Keratinocyte (primary cell): ENCODE measurements around the gene RNPEPL1. TPM values are rescaled to one million over a fixed set of nuclear protein-coding genes. Genes with fewer than 3 reads are reported as not detected.

Experiments used
- DNase-seq: peaks from one replicate; pipeline ENCODE4 v3.0.0-alpha.2; 2011; ENCODE audit warnings: low read depth, missing footprints, low spot score
- FAIRE-seq: peaks from 2 replicates; lab custom pipeline; 2011; peaks lifted over from hg19 to GRCh38; lab: Jason Lieb, UNC
- H2AFZ ChIP-seq: 2 replicates; pipeline ENCODE4 v1.6.0; 2012; ENCODE audit warnings: low read length, control low read depth, inconsistent platforms; ENCODE audit not compliant: control insufficient read depth
- H3K27ac ChIP-seq: 2 replicates; pipeline ENCODE4 v1.5.1; 2011; ENCODE audit warnings: low read length; ENCODE audit not compliant: control insufficient read depth, insufficient read depth
- H3K27me3 ChIP-seq: 3 replicates; pipeline ENCODE4 v1.6.0; 2011; ENCODE audit warnings: low read length; ENCODE audit not compliant: control insufficient read depth, insufficient read depth; ENCODE audit errors: extremely low read depth
- H3K36me3 ChIP-seq, 2 experiments: 2 replicates in 1 of 2; 3 replicates in 1 of 2; pipeline ENCODE4 v1.5.1; 2011; ENCODE audit warnings: low read length in 2 of 2, mild to moderate bottlenecking in 1 of 2; ENCODE audit not compliant: control insufficient read depth in 2 of 2, insufficient read depth in 2 of 2; ENCODE audit errors: extremely low read depth in 1 of 2
- H3K4me1 ChIP-seq: 3 replicates; pipeline ENCODE4 v1.5.1; 2011; ENCODE audit warnings: low read length; ENCODE audit not compliant: control insufficient read depth, insufficient read depth; ENCODE audit errors: extremely low read depth
- H3K4me2 ChIP-seq: 3 replicates; pipeline ENCODE4 v1.6.0; 2011; ENCODE audit warnings: low read depth, low read length; ENCODE audit not compliant: control insufficient read depth, insufficient read depth; ENCODE audit errors: extremely low read depth
- H3K4me3 ChIP-seq, 3 experiments: fragments of 200-600 bp in 1 of 3; sonication (generic) in 1 of 3; 2 replicates in 2 of 3; 3 replicates in 1 of 3; pipeline ENCODE4 v1.5.1; 2011 to 2016; ENCODE audit warnings: low read length in 3 of 3, mild to moderate bottlenecking in 3 of 3, control low read depth in 2 of 3, inconsistent platforms in 1 of 3, low read depth in 1 of 3, mixed read lengths in 1 of 3, mixed run types in 1 of 3, moderate library complexity in 1 of 3; ENCODE audit not compliant: control insufficient read depth in 2 of 3, insufficient read depth in 2 of 3; ENCODE audit errors: extremely low read depth in 1 of 3
- H3K79me2 ChIP-seq: 2 replicates; pipeline ENCODE4 v1.6.0; 2012; ENCODE audit warnings: low read length; ENCODE audit not compliant: control insufficient read depth, insufficient read depth
- H3K9ac ChIP-seq: 3 replicates; pipeline ENCODE4 v1.6.0; 2011; ENCODE audit warnings: low read length; ENCODE audit not compliant: control insufficient read depth, insufficient read depth; ENCODE audit errors: extremely low read depth
- H3K9me1 ChIP-seq: 3 replicates; pipeline ENCODE4 v1.6.0; 2011; ENCODE audit warnings: low read length; ENCODE audit not compliant: control insufficient read depth, insufficient read depth; ENCODE audit errors: extremely low read depth
- H3K9me3 ChIP-seq: 2 replicates; pipeline ENCODE4 v1.5.1; 2012; ENCODE audit warnings: low read depth, low read length; ENCODE audit not compliant: control insufficient read depth
- H4K20me1 ChIP-seq: 3 replicates; pipeline ENCODE4 v1.6.0; 2011; ENCODE audit warnings: low read length; ENCODE audit not compliant: control insufficient read depth, insufficient read depth; ENCODE audit errors: extremely low read depth
- CTCF ChIP-seq, 3 experiments: IDR thresholded peaks in 1 of 3; conservative IDR thresholded peaks in 1 of 3; optimal IDR thresholded peaks in 1 of 3; 2 replicates in 2 of 3; 3 replicates in 1 of 3; pipeline versions ENCODE3 to v1.5.1; 2011; ENCODE audit warnings: low read length in 3 of 3, mild to moderate bottlenecking in 3 of 3, moderate library complexity in 2 of 3, control low read depth in 1 of 3, inconsistent platforms in 1 of 3; ENCODE audit not compliant: insufficient read depth in 2 of 3; ENCODE audit errors: extremely low read depth in 1 of 3
- EZH2 ChIP-seq: IDR thresholded peaks from one replicate; pipeline ENCODE4 v1.6.1; 2012; ENCODE audit warnings: inconsistent platforms, mild to moderate bottlenecking, low read length, moderate library complexity
- dilution Hi-C: fragments of 300-500 bp; cut with MboI; formaldehyde crosslinking; loops from one replicate; pipeline ENCODE4 v1.7.0; 2020; ENCODE audit warnings: low sequenced_read_pairs; ENCODE audit not compliant: extremely low pct_ligation_motif_present
- polyA plus RNA-seq, 5 experiments: library from polyadenylated mRNA; depleted of rRNA in 3 of 5; stranded (reverse) in 3 of 5; stranded (forward) in 1 of 5; unstranded in 1 of 5; fragments of >200 nt; gene quantifications; 1 replicate in 1 of 5; 2 replicates in 3 of 5; 3 replicates in 1 of 5; pipeline versions ENCODE4 v1.2.1 to v1.2.3, GENCODE V29; 2011 to 2012; ENCODE audit warnings: missing spikeins in 2 of 5, low read depth in 1 of 5, low replicate concordance in 1 of 5

RNPEPL1 gene
- polyA plus RNA-seq, 1 donor (not counting 4 experiments of a cell fraction or from before 2014, with no cell fraction given): 3.7 TPM

- FAIRE-seq (no peak), DNase-seq (no peak)
- Histone ChIP-seq H3K4me2 (no peak overlapping the region), H4K20me1 (no peaks in the 10 kb centered on the region), H3K9me1 (no peaks in the 10 kb centered on the region), H3K36me3 (no peaks in the 10 kb centered on the region), H3K27me3 (no peaks in the 10 kb centered on the region), H3K9ac (no peak overlapping the region), H3K27ac (no peak overlapping the region), H3K79me2 (no peaks in the 10 kb centered on the region), H3K9me3 (no peaks in the 10 kb centered on the region), H2AFZ (no peak overlapping the region), H3K4me3 (no peak overlapping the region), H3K4me1 (no peaks in the 10 kb centered on the region)
- dilution Hi-C loops: no loop called here
- TF ChIP-seq EZH2 (no peak), CTCF (optimal IDR thresholded peaks at IDR 0.05 in 1 of 3, IDR thresholded peaks at IDR 0.05 in 1 of 3, conservative IDR thresholded peaks at IDR 0.05 in 1 of 3; ENCODE audit: extremely low read depth in 1 of 3, insufficient read depth in 2 of 3, low read length in 3 of 3) (no peak)
These were observed 60.7 kb downstream of the RNPEPL1 start for GRCh38 chr2:240628808-240629618.

- H4K20me1 ChIP-seq: no peaks in the 10 kb centered on the region
- H3K36me3 ChIP-seq: no peaks in the 10 kb centered on the region
- no peak overlapping the region for H3K27ac ChIP-seq
- no peak overlapping the region for H3K4me3 ChIP-seq
- no peaks in the 10 kb centered on the region for H3K9me3 ChIP-seq
- H3K9ac ChIP-seq: no peak overlapping the region
- dilution Hi-C loops: no loop called here
- FAIRE-seq (no peak), DNase-seq (no peak)
- no peak overlapping the region for H3K4me2 ChIP-seq
- H3K27me3 ChIP-seq: no peaks in the 10 kb centered on the region
- no peak overlapping the region for H2AFZ ChIP-seq
- H3K4me1 ChIP-seq: no peaks in the 10 kb centered on the region
- TF ChIP-seq EZH2 (no peak), CTCF (optimal IDR thresholded peaks at IDR 0.05 in 1 of 3, IDR thresholded peaks at IDR 0.05 in 1 of 3, conservative IDR thresholded peaks at IDR 0.05 in 1 of 3; ENCODE audit: extremely low read depth in 1 of 3, insufficient read depth in 2 of 3, low read length in 3 of 3) (no peak)
- H3K9me1 ChIP-seq: no peaks in the 10 kb centered on the region
- no peaks in the 10 kb centered on the region for H3K79me2 ChIP-seq
These were observed 61.3 kb downstream of the RNPEPL1 start for GRCh38 chr2:240629619-240629967.
